Lower lobe of right lung (tissue), 2 donors: ENCODE measurements around the gene USPL1. TPM values are rescaled to one million over a fixed set of nuclear protein-coding genes. Genes with fewer than 3 reads are reported as not detected.

ENCODE experiments used
- ATAC-seq, 2 donors: fragments of 200-7000 bp; cut with Tn5 transposase; one replicate each; pipeline ENCODE4 v1.9.1; 2020 to 2022; ENCODE audit warnings: mild to moderate bottlenecking in 2 of 2, moderate library complexity in 2 of 2
- DNase-seq: peaks from one replicate; pipeline ENCODE4 v3.0.0-alpha.2; 2020
- H3K27ac ChIP-seq: fragments of 200-600 bp; one replicate; pipeline ENCODE4 v1.8.0; 2022
- H3K27me3 ChIP-seq: fragments of 200-600 bp; one replicate; pipeline ENCODE4 v1.8.0; 2022; ENCODE audit warnings: low read depth
- H3K36me3 ChIP-seq: fragments of 200-600 bp; one replicate; pipeline ENCODE4 v1.8.0; 2022; ENCODE audit warnings: mild to moderate bottlenecking
- H3K4me1 ChIP-seq: fragments of 200-600 bp; one replicate; pipeline ENCODE4 v1.8.0; 2022
- H3K4me3 ChIP-seq: fragments of 200-600 bp; one replicate; pipeline ENCODE4 v1.8.0; 2022; ENCODE audit warnings: mild to moderate bottlenecking
- H3K9me3 ChIP-seq: fragments of 200-600 bp; one replicate; pipeline ENCODE4 v1.8.0; 2022
- CTCF ChIP-seq: fragments of 200-600 bp; IDR thresholded peaks from one replicate; pipeline ENCODE4 v1.8.0; 2022; ENCODE audit warnings: antibody characterized with exemption, mild to moderate bottlenecking
- intact Hi-C: fragments of 100-400 bp; cut with DNase I; formaldehyde crosslinking; loops from one replicate; pipeline ENCODE4 v1.11.0; 2022
- total RNA-seq: library from RNA; stranded (reverse); fragmentation: NEBNext Ultra II Directional; extraction: Animal tissue kit (Norgen Biotek cat#: 25700); gene quantifications from one replicate; pipeline ENCODE4 v1.2.1, GENCODE V29; 2021
- donor health status: DM: no; HTN: yes; CAD: no; lungs with severe emphysema.

The USPL1 gene
- total RNA-seq, 1 donor from 2014 or later, result 14.9 TPM

GRCh38 chr13:30577401-30577852 lies 40.3 kb upstream of the USPL1 start:
- Histone ChIP-seq H3K27me3 (no peaks in the 10 kb centered on the region), H3K9me3 (no peaks in the 10 kb centered on the region), H3K4me3 (no peak overlapping the region), H3K4me1 (peaks cover 2% of the 10 kb centered on the region), H3K27ac (no peak overlapping the region), H3K36me3 (no peaks in the 10 kb centered on the region)
- peak; percentile 38 to 66 for ATAC-seq
- intact Hi-C loops, result no loop called here
- no peak for DNase-seq
- no peak for TF ChIP-seq CTCF

- H3K9me3 ChIP-seq, result no peaks in the 10 kb centered on the region
- intact Hi-C loops, result no loop called here
- H3K27ac ChIP-seq, result no peak overlapping the region
- peaks cover 9% of the 10 kb centered on the region for H3K4me1 ChIP-seq
- DNase-seq, result no peak
- TF ChIP-seq CTCF, result no peak
- no peaks in the 10 kb centered on the region for H3K27me3 ChIP-seq
- ATAC-seq, result no peak
- no peak overlapping the region for H3K4me3 ChIP-seq
- H3K36me3 ChIP-seq, result no peaks in the 10 kb centered on the region
These were observed 36.7 kb upstream of the USPL1 start for GRCh38 chr13:30580852-30581502.

GRCh38 chr13:30581582-30581981 lies 36.1 kb upstream of the USPL1 start:
- intact Hi-C loops, result no loop called here
- Histone ChIP-seq H3K27me3 (no peaks in the 10 kb centered on the region), H3K9me3 (no peaks in the 10 kb centered on the region), H3K4me3 (no peak overlapping the region), H3K4me1 (peaks cover 9% of the 10 kb centered on the region), H3K27ac (no peak overlapping the region), H3K36me3 (no peaks in the 10 kb centered on the region)
- ATAC-seq (no peak), DNase-seq (no peak)
- TF ChIP-seq CTCF, result peak; percentile 26

- intact Hi-C loops, result no loop called here
- no peaks in the 10 kb centered on the region for H3K36me3 ChIP-seq
- no peaks in the 10 kb centered on the region for H3K9me3 ChIP-seq
- no peaks in the 10 kb centered on the region for H3K27me3 ChIP-seq
- peaks cover 9% of the 10 kb centered on the region for H3K4me1 ChIP-seq
- no peak overlapping the region for H3K4me3 ChIP-seq
- DNase-seq, result no peak
- ATAC-seq, result no peak
- TF ChIP-seq CTCF, result no peak
- no peak overlapping the region for H3K27ac ChIP-seq
These were observed 33.5 kb upstream of the USPL1 start for GRCh38 chr13:30584051-30584731.

- ATAC-seq (peak; percentile 80 to 93), DNase-seq (no peak)
- Histone ChIP-seq H3K27ac (no peak overlapping the region), H3K36me3 (no peaks in the 10 kb centered on the region), H3K9me3 (no peaks in the 10 kb centered on the region), H3K27me3 (no peaks in the 10 kb centered on the region), H3K4me3 (no peak overlapping the region), H3K4me1 (peaks cover 9% of the 10 kb centered on the region)
- intact Hi-C loops, result no loop called here
- TF ChIP-seq CTCF, result no peak
These were observed 31.9 kb upstream of the USPL1 start for GRCh38 chr13:30585748-30586262.
